MM.1S (cell line): Measurements from ENCODE around the gene ARHGAP1.

Source experiments
- DNase-seq: peaks from one replicate; pipeline ENCODE4 v3.0.0-alpha.2; 2015
- H2AFZ ChIP-seq: fragments of 300-600 bp; sonication (generic); 2 replicates; pipeline ENCODE4 v1.6.0; 2016; ENCODE audit warnings: antibody characterized with exemption, low read length
- H3F3A ChIP-seq: fragments of 300-600 bp; sonication (generic); 2 replicates; pipeline ENCODE4 v1.6.1; 2016; ENCODE audit warnings: mild to moderate bottlenecking, antibody characterized with exemption, low read length, moderate library complexity, mixed read lengths; ENCODE audit not compliant: insufficient read depth
- H3K27ac ChIP-seq: fragments of 300-600 bp; sonication (generic); 2 replicates; pipeline ENCODE4 v1.5.1; 2016; ENCODE audit warnings: mild to moderate bottlenecking, low read length
- H3K27me3 ChIP-seq: fragments of 300-600 bp; sonication (generic); replicated peaks from 2 replicates; pipeline ENCODE4 v1.6.0; 2016; ENCODE audit warnings: low read length; ENCODE audit not compliant: insufficient read depth
- H3K36me3 ChIP-seq: fragments of 300-600 bp; sonication (generic); replicated peaks from 2 replicates; pipeline ENCODE4 v1.6.1; 2016; ENCODE audit warnings: mild to moderate bottlenecking, low read length, mixed read lengths; ENCODE audit not compliant: insufficient read depth
- H3K4me1 ChIP-seq: fragments of 300-600 bp; sonication (generic); 2 replicates; pipeline ENCODE4 v1.6.1; 2016; ENCODE audit warnings: low read length, mixed read lengths
- H3K4me2 ChIP-seq: fragments of 300-600 bp; sonication (generic); 2 replicates; pipeline ENCODE4 v1.6.0; 2016; ENCODE audit warnings: low read depth, low read length
- H3K4me3 ChIP-seq: fragments of 300-600 bp; sonication (generic); 2 replicates; pipeline ENCODE4 v1.5.1; 2016; ENCODE audit warnings: low read length, mixed read lengths
- H3K79me2 ChIP-seq: fragments of 300-600 bp; sonication (generic); 2 replicates; pipeline ENCODE4 v1.6.1; 2016; ENCODE audit warnings: mixed run types, low read length, mixed read lengths
- H3K9ac ChIP-seq: fragments of 300-600 bp; sonication (generic); 2 replicates; pipeline ENCODE4 v1.6.1; 2016; ENCODE audit warnings: low read length, mixed read lengths
- H3K9me2 ChIP-seq: fragments of 300-600 bp; sonication (generic); replicated peaks from 2 replicates; pipeline ENCODE4 v1.6.1; 2016; ENCODE audit warnings: mild to moderate bottlenecking, low read length, mixed read lengths; ENCODE audit not compliant: insufficient read depth
- H3K9me3 ChIP-seq: fragments of 300-600 bp; sonication (generic); replicated peaks from 2 replicates; pipeline ENCODE4 v1.6.1; 2016; ENCODE audit warnings: mild to moderate bottlenecking, low read length, mixed read lengths; ENCODE audit not compliant: insufficient read depth
- H4K20me1 ChIP-seq: fragments of 300-600 bp; sonication (generic); 2 replicates; pipeline ENCODE4 v1.6.1; 2016; ENCODE audit warnings: mild to moderate bottlenecking, low read length, moderate library complexity, mixed read lengths; ENCODE audit not compliant: insufficient read depth
- CTCF ChIP-seq: fragments of 300-600 bp; sonication (generic); IDR thresholded peaks from 2 replicates; pipeline ENCODE4 v1.5.1; 2016; ENCODE audit warnings: antibody characterized with exemption, low read length, mixed read lengths
- EZH2 ChIP-seq: fragments of 300-600 bp; sonication (generic); optimal IDR thresholded peaks from 2 replicates; pipeline ENCODE3; 2017; ENCODE audit warnings: low read depth, mild to moderate bottlenecking, antibody characterized with exemption, low read length, mixed read lengths
- EZH2phosphoT487 ChIP-seq: fragments of 300-600 bp; sonication (generic); IDR thresholded peaks from 2 replicates; pipeline ENCODE4 v1.6.1; 2018; ENCODE audit warnings: antibody characterized with exemption, low read length

Gene ARHGAP1

GRCh38 chr11:46727952-46728658, 27.7 kb upstream of the ARHGAP1 start:
- DNase-seq = no peak
- Histone ChIP-seq H3K9me2 (no peaks in the 10 kb centered on the region), H3K27me3 (no peaks in the 10 kb centered on the region), H3F3A (no peaks in the 10 kb centered on the region), H3K9ac (no peak overlapping the region), H4K20me1 (no peaks in the 10 kb centered on the region), H3K36me3 (no peaks in the 10 kb centered on the region), H3K4me2 (no peak overlapping the region), H3K27ac (no peak overlapping the region), H3K9me3 (no peaks in the 10 kb centered on the region), H3K4me1 (no peaks in the 10 kb centered on the region), H2AFZ (no peak overlapping the region), H3K4me3 (no peak overlapping the region), H3K79me2 (no peaks in the 10 kb centered on the region)
- TF ChIP-seq EZH2phosphoT487 = no peak
- no peak for TF ChIP-seq CTCF
- TF ChIP-seq EZH2 = no peak

- H4K20me1 ChIP-seq = no peaks in the 10 kb centered on the region
- TF ChIP-seq CTCF = no peak
- no peak for TF ChIP-seq EZH2
- no peak for TF ChIP-seq EZH2phosphoT487
- H3F3A ChIP-seq = no peaks in the 10 kb centered on the region
- H3K27me3 ChIP-seq = no peaks in the 10 kb centered on the region
- no peaks in the 10 kb centered on the region for H3K79me2 ChIP-seq
- no peak overlapping the region for H3K4me2 ChIP-seq
- no peaks in the 10 kb centered on the region for H3K36me3 ChIP-seq
- no peak overlapping the region for H3K4me3 ChIP-seq
- H3K9ac ChIP-seq = no peak overlapping the region
- H3K27ac ChIP-seq = no peak overlapping the region
- H3K9me2 ChIP-seq = no peaks in the 10 kb centered on the region
- H2AFZ ChIP-seq = no peak overlapping the region
- no peaks in the 10 kb centered on the region for H3K4me1 ChIP-seq
- H3K9me3 ChIP-seq = no peaks in the 10 kb centered on the region
- DNase-seq = no peak
Measured at GRCh38 chr11:46726206-46726862, 25.9 kb upstream of the ARHGAP1 start.

DNA sequence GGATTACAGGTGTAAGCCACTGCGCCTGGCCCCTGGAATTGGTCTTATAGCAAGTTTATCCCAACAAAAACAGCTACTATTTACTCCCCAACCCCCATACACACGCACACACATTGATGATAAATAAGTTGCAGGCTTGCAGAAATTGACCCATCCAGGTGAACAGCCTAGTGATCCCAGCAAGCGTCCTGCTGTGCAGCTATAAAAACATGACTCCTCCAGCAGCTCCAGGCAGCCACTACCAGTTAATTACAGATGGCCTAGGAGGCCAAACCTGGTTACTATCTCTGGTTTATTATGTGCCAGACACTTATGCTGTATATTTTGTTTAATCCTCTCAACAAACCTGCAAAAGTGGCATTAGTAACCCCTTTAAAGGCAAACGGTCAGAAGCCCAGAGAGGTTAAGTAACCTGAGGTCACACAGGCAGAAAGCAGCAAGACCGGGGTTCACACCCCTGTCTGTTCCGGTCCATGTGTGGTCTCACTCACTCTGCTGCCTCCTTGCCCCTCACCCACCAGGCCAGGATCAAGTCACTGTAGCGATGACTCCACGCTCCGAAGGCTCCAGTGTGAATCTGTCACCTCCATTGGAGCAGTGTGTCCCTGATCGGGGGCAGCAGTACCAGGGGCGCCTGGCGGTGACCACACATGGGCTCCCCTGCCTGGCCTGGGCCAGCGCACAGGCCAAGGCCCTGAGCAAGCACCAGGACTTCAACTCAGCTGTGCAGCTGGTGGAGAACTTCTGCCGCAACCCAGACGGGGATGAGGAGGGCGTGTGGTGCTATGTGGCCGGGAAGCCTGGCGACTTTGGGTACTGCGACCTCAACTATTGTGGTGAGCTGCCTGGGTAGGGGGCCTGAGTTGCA, 25.2 kb upstream of the ARHGAP1 start:
- no peaks in the 10 kb centered on the region for H3K4me1 ChIP-seq
- H2AFZ ChIP-seq = no peak overlapping the region
- TF ChIP-seq EZH2 (no peak), CTCF (no peak), EZH2phosphoT487 (no peak)
- DNase-seq = no peak
- no peaks in the 10 kb centered on the region for H4K20me1 ChIP-seq
- no peak overlapping the region for H3K4me2 ChIP-seq
- no peaks in the 10 kb centered on the region for H3K27me3 ChIP-seq
- H3K36me3 ChIP-seq = no peaks in the 10 kb centered on the region
- H3K4me3 ChIP-seq = no peak overlapping the region
- no peaks in the 10 kb centered on the region for H3K79me2 ChIP-seq
- no peak overlapping the region for H3K27ac ChIP-seq
- no peaks in the 10 kb centered on the region for H3K9me2 ChIP-seq
- H3K9ac ChIP-seq = no peak overlapping the region
- H3K9me3 ChIP-seq = no peaks in the 10 kb centered on the region
- H3F3A ChIP-seq = no peaks in the 10 kb centered on the region
